Aorta (tissue), 5 donors: ENCODE results near the gene ANXA6. TPM values are rescaled to one million over a fixed set of nuclear protein-coding genes. Genes with fewer than 3 reads are reported as not detected.
A peak's percentile ranks its signal among the peaks of the same experiment; 100 is the strongest.

Experiments
- ATAC-seq: fragments of 200-7000 bp; cut with Tn5 transposase; one replicate; pipeline ENCODE4 v1.9.1; 2022; ENCODE audit warnings: moderate library complexity; ENCODE audit not compliant: low FRiP score
- DNase-seq, 2 donors: peaks; one replicate each; pipeline ENCODE4 v3.0.0-alpha.2; 2020
- H3K27ac ChIP-seq, 2 donors: one replicate each; pipeline ENCODE4 v1.5.1; 2013; ENCODE audit warnings: low read length in 2 of 2, mild to moderate bottlenecking in 2 of 2, moderate library complexity in 2 of 2, control low read depth in 1 of 2, inconsistent platforms in 1 of 2, low read depth in 1 of 2
- H3K27me3 ChIP-seq, 2 donors: one replicate each; pipeline ENCODE4 v1.6.1; 2013; ENCODE audit warnings: control low read depth in 1 of 2, low read length in 1 of 2, mild to moderate bottlenecking in 1 of 2, moderate library complexity in 1 of 2; ENCODE audit not compliant: insufficient read depth in 2 of 2, control insufficient read depth in 1 of 2
- H3K36me3 ChIP-seq, 2 donors: one replicate each; pipeline ENCODE4 v1.6.1; 2013; ENCODE audit warnings: control low read depth in 1 of 2, low read length in 1 of 2, mild to moderate bottlenecking in 1 of 2; ENCODE audit not compliant: insufficient read depth in 2 of 2, control insufficient read depth in 1 of 2
- H3K4me1 ChIP-seq, 2 donors: one replicate each; pipeline ENCODE4 v1.6.1; 2013; ENCODE audit warnings: low read length in 2 of 2, control low read depth in 1 of 2, mild to moderate bottlenecking in 1 of 2, moderate library complexity in 1 of 2; ENCODE audit not compliant: insufficient read depth in 2 of 2, control insufficient read depth in 1 of 2
- H3K4me3 ChIP-seq, 2 donors: one replicate each; pipeline ENCODE4 v1.5.1; 2013; ENCODE audit warnings: low read length in 2 of 2, control low read depth in 1 of 2, mild to moderate bottlenecking in 1 of 2
- H3K9me3 ChIP-seq: one replicate; pipeline ENCODE4 v1.6.1; 2013; ENCODE audit warnings: mild to moderate bottlenecking, low read length; ENCODE audit not compliant: control insufficient read depth
- WGBS, 2 donors: extraction: QIAGEN DNeasy Blood & Tissue Kit; methylation state at CpG; one replicate each; pipeline ENCODE4 v1.1.7; 2013; 5-methylcytosine and 5-hydroxymethylcytosine counted together
- intact Hi-C, 2 donors: fragments of 100-400 bp; cut with DNase I; formaldehyde crosslinking; loops; one replicate each; pipeline versions ENCODE4 v1.14.2 to v1.15.0; 2022
- polyA plus RNA-seq, 2 donors: library from polyadenylated mRNA; stranded (reverse); fragments of 200-250 nt; gene quantifications; one replicate each; pipeline ENCODE4 v1.2.3, GENCODE V29; 2013
- total RNA-seq, 2 donors: library from RNA; stranded (reverse); fragmentation: NEBNext Ultra II Directional; extraction: Animal tissue kit (Norgen Biotek cat#: 25700); gene quantifications; one replicate each; pipeline ENCODE4 v1.2.1, GENCODE V29; 2021
- donor health status: healthy with polysubstance abuse.
- donor health status: Bipolar disorder and iron deficiency.
- donor health status: DM: no; HTN: no; CAD: no.
- donor health status: DM: no; HTN: no; CAD: no.
- donor health status: DM: yes; HTN: yes; CAD: no.

Gene ANXA6
- total and polyA plus RNA-seq, 4 donors: 93.4 to 284 (median 232) TPM

- no peaks in the 10 kb centered on the region for H3K36me3 ChIP-seq
- no peaks in the 10 kb centered on the region for H3K9me3 ChIP-seq
- peaks cover 0 to 4% of the 10 kb centered on the region in 2 donors for H3K4me1 ChIP-seq
- H3K27ac ChIP-seq: no peak overlapping the region
- intact Hi-C loops: loop anchor here in 1 of 2 donors (5.0 to 10.0 kb wide), 2 partner anchors 85 to 153 kb away; no protein-coding TSS in a partner anchor
- ATAC-seq: no peak
- DNase-seq: no peak
- WGBS, 2 donors: 88 to 90% methylated on average over 9 of the region's 9 CpGs
- H3K4me3 ChIP-seq: no peak overlapping the region
- H3K27me3 ChIP-seq: no peaks in the 10 kb centered on the region
These were observed 2.2 kb upstream of the ANXA6 start for GRCh38 chr5:151159649-151160373.

DNA sequence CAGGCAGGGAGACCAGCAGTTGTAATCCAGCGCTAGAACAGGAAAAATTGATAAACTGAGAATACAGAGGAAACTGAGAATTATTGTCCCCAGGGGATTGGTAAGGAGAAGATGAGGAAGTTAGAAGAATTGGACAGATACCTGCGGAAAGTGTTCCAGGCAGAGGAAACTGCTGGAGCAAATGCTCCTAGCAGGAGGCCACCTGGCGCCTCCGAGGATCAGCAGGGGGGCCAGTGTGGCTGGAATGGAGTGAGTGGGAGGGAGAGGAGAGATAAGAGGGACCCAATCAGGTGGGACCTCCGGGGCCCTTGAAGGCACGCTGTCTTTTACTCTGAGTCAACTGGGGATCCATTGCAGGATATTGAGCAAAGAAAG, 695 bp upstream of the ANXA6 start:
- no peaks in the 10 kb centered on the region for H3K9me3 ChIP-seq
- no peak for ATAC-seq
- intact Hi-C loops: no loop called here
- peak overlapping the region in 1 of 2 donors; percentile 66 for H3K27ac ChIP-seq
- no peaks in the 10 kb centered on the region for H3K27me3 ChIP-seq
- H3K4me1 ChIP-seq: peaks cover 0 to 4% of the 10 kb centered on the region in 2 donors
- peak overlapping the region; percentile 39 to 82 for H3K4me3 ChIP-seq
- 2 to 4% methylated on average over 6 of the region's 6 CpGs for WGBS, 2 donors
- no peak for DNase-seq
- H3K36me3 ChIP-seq: no peaks in the 10 kb centered on the region

DNA sequence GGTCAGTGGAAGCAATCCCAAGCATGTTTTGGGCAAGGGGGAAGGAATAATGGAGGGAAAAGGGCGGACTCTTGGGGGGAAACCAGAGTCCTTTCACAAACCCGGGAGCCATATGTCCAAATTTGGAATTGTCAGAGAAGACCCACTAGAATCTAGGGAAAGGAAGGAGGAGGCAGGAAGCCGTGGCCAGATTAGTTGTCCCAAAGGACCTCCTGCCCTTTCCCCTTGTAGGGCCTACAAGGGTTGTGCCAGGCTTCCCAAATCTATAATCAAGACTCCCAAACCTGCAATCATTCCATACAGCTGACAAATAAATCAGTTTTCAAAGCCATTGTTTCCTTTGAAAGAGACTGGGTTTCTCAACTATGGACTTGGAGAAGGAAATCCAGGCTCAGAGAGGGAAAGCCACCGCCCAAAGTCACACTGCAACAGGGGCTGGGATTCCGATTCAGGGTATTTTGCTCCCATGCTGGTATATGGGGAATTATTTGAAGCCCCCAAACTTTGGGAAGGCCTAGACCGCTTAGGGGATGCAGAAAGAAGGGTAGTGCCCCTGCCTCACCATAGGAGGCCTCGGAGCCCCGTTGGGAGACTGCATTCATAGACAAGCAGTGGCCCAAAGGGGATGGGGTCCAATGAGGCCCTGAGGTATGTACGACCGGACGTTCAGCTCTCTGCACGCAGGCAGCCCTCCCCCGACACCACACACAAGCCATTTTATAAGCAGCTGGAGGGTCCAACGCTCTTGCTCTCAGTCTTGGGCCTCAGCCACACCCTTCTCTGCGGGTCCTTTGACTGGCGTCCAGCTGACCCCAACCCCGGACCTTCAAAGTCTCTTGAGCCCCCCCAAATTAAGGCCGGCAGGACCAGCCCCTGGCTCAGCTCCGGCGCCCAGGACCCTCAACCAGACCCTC, 815 bp downstream of the ANXA6 start:
- DNase-seq (no peak), ATAC-seq (peak; percentile 51)
- H3K27me3 ChIP-seq: no peaks in the 10 kb centered on the region
- peak overlapping the region; percentile 21 to 82 for H3K4me3 ChIP-seq
- WGBS, 2 donors: 2 to 3% methylated on average over 19 to 20 of the region's 20 CpGs
- peak overlapping the region; percentile 52 to 85 for H3K27ac ChIP-seq
- H3K36me3 ChIP-seq: no peaks in the 10 kb centered on the region
- intact Hi-C loops: no loop called here
- no peaks in the 10 kb centered on the region for H3K9me3 ChIP-seq
- H3K4me1 ChIP-seq: peaks cover 0 to 4% of the 10 kb centered on the region in 2 donors

DNA sequence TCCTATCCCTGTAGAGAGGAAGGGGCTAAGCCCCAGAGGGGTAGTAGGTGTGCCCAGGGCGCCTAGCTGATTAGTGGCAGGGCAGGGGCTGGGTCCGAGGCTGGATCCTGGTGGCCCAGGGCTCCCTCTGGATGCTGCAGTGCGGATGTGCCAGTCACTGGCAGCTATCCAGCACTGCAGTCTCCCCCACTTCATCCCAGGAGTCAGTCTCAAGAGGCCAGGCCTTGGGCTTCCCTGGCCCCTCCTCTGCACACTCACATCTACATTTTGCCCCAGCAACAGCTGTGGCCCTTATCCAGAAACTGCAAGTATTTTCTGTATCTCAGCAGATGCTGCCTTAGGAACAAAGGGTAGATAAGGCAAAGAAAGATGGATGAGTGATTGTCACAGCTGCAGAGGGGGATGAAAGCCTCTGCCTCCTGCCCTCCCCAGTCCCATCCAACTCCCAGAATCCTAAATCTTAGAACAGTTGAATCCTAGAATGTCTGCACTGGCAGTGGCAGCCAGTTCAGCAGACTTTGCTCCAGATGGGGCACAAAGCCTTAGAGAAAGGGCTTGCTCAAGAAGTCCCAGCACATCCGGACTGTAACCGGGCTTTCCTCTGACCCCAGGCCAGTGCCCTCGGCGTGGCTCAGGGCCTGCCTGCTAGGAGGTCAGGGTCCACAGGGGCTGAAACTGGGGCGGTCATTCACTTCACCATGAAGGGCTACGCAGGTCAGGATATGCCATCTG, 1.6 kb downstream of the ANXA6 start:
- ATAC-seq: peak; percentile 19
- H3K9me3 ChIP-seq: no peaks in the 10 kb centered on the region
- intact Hi-C loops: no loop called here
- H3K36me3 ChIP-seq: no peaks in the 10 kb centered on the region
- DNase-seq: no peak
- peaks cover 3 to 4% of the 10 kb centered on the region in 2 donors for H3K4me1 ChIP-seq
- H3K27ac ChIP-seq: peak overlapping the region; percentile 52 to 85
- peak overlapping the region; percentile 21 to 82 for H3K4me3 ChIP-seq
- WGBS, 2 donors: 7 to 8% methylated on average over 9 of the region's 9 CpGs
- H3K27me3 ChIP-seq: no peaks in the 10 kb centered on the region

DNA sequence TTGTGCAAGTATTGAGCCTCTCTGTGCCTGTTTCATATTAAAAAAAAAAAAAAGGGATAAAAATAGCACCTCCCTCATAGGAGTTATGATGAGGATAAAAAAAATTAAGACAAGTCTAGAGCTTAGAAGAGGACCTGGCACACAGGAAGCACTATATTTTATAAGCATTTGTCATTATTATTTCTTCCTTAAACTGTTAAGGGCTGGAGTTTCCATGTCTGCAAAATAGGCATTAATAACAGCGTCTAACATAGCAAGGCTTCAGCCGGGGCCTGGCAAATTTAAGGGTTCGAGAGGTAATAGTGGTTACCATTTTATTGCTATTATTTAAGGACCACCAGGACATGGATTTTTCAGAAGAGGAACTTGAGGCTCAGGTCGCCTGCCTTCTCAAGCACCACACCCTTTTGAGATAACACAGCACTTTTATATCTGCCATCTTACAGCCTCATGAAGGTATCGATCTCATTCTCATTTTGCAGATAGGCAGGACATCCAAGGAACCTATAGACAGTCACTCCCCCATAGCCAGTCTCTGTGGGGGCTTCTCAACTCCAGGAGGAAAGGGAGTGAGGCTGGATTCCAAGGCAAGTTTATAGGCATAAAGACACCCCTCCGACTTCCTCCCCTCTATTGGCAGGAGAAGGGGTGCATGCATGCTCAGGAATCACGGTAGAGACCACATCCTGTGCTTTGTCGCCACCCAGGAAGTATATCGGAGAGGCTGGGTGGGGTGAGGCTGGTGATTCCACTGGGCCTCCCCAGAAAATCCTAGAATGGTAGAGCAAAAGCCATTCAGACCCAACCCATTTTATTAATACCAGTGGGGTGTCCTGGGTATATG, 2.4 kb downstream of the ANXA6 start:
- peak overlapping the region in 1 of 2 donors; percentile 21 for H3K4me3 ChIP-seq
- intact Hi-C loops: no loop called here
- 31 to 32% methylated on average over 9 of the region's 9 CpGs for WGBS, 2 donors

DNA sequence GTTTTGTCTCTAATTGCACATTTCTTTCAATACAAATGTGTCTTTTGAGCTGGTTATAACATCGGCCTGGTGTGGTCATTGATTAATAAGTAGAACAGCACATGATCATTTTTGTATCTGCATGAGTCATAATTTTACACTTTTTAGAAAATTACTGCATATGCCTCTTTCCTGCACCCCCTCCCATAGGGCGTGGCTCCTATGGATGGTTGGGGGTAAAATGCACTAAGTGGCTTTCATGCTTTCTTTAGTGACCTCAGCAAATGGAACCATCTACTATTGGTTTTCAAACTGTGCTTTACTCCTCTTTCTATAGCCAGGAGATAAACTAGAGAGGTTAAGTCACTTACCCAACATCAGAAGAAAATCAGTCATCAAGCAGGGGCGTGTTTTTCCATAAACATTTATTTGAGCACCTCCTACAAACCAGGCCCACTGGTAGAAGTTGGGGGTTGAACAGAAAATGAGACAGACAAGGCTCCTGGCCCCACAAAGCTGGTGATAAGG, 3.8 kb downstream of the ANXA6 start:
- DNase-seq (no peak), ATAC-seq (no peak)
- 86% methylated on average over 3 of the region's 3 CpGs for WGBS, 2 donors
- Histone ChIP-seq H3K27ac (no peak overlapping the region), H3K9me3 (no peaks in the 10 kb centered on the region), H3K36me3 (no peaks in the 10 kb centered on the region), H3K4me1 (peaks cover 3 to 4% of the 10 kb centered on the region in 2 donors), H3K4me3 (no peak overlapping the region), H3K27me3 (no peaks in the 10 kb centered on the region)
- intact Hi-C loops: no loop called here

More for the DNA sequence above, 2.4 kb downstream of the ANXA6 start:
- Histone ChIP-seq H3K9me3 (no peaks in the 10 kb centered on the region), H3K36me3 (no peaks in the 10 kb centered on the region), H3K27ac (peak overlapping the region in 1 of 2 donors; percentile 37), H3K4me1 (peaks cover 3 to 4% of the 10 kb centered on the region in 2 donors), H3K27me3 (no peaks in the 10 kb centered on the region)
- no peak for ATAC-seq
- DNase-seq: no peak

GRCh38 chr5:151153300-151153699, 4.3 kb downstream of the ANXA6 start:
- Histone ChIP-seq H3K4me3 (no peak overlapping the region), H3K27me3 (no peaks in the 10 kb centered on the region), H3K9me3 (no peaks in the 10 kb centered on the region), H3K36me3 (no peaks in the 10 kb centered on the region), H3K4me1 (peaks cover 3 to 4% of the 10 kb centered on the region in 2 donors), H3K27ac (no peak overlapping the region)
- WGBS, 2 donors: 88 to 91% methylated on average over 3 of the region's 3 CpGs
- DNase-seq (no peak), ATAC-seq (no peak)
- intact Hi-C loops: no loop called here
